ENCODE results near the gene KIAA1586. TPM values are rescaled to one million over a fixed set of nuclear protein-coding genes. Genes with fewer than 3 reads are reported as not detected.

Gene KIAA1586
- total and polyA plus RNA-seq, 2 of the 13 experiments (the other 11 are each of a cell fraction or from before 2014, with no cell fraction given): 5.5 to 16.9 TPM

DNA sequence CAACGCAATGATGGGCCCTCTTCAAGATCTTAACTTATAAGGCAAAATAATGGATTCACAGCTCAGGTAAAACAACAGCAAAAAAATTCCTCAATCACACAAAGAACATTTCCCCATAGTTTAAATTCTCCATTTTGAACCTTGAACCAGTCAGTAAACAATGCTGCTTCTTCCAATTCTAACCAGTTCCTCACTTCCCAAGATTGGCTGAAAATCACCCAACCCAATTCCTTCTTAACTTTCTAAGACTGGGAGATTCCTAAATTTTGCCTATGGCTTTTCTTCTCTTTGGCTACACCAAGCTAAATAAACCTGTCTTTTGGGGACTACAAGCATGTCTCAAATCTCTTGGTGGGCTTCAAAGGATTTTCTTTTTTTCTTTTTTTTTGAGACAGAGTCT is 40.4 kb downstream of the KIAA1586 start (continued):
- peak; percentile 73; the same call in 1 of the 2 replicates for TF ChIP-seq HOMEZ (CRISPR knock-in tag; IDR thresholded peaks at IDR 0.05; ENCODE audit: low read depth)
- no peak for TF ChIP-seq FOXC1 (CRISPR knock-in tag; IDR thresholded peaks at IDR 0.05; ENCODE audit: borderline replicate concordance)
- TF ChIP-seq ZNF230 (CRISPR knock-in tag; IDR thresholded peaks at IDR 0.05): no peak
- no peak for TF ChIP-seq ISL2 (CRISPR knock-in tag; IDR thresholded peaks at IDR 0.05)
- TF ChIP-seq ZNF777 (CRISPR knock-in tag; IDR thresholded peaks at IDR 0.05): no peak
- TF ChIP-seq FOXA3 (CRISPR knock-in tag; IDR thresholded peaks at IDR 0.05): peak; percentile 73
- TF ChIP-seq BCL6 (CRISPR knock-in tag; IDR thresholded peaks at IDR 0.05): no peak
- no peak for TF ChIP-seq MEF2D (CRISPR knock-in tag; IDR thresholded peaks at IDR 0.05)
- no peak for TF ChIP-seq SOX13 (IDR thresholded peaks at IDR 0.05)
- TF ChIP-seq SOX13 (CRISPR knock-in tag; conservative IDR thresholded peaks at IDR 0.05 in 1 of 2, IDR thresholded peaks at IDR 0.05 in 1 of 2): peak in 1 of 2 experiments; percentile 74; a peak in 1 of 4 replicates
- TF ChIP-seq HMGA1 (CRISPR knock-in tag; conservative IDR thresholded peaks at IDR 0.05): no peak
- TF ChIP-seq SOX5 (CRISPR knock-in tag; IDR thresholded peaks at IDR 0.05; ENCODE audit: borderline replicate concordance): peak; percentile 80
- TF ChIP-seq MTF1 (CRISPR knock-in tag; IDR thresholded peaks at IDR 0.05): no peak
- TF ChIP-seq, protein P1, sequence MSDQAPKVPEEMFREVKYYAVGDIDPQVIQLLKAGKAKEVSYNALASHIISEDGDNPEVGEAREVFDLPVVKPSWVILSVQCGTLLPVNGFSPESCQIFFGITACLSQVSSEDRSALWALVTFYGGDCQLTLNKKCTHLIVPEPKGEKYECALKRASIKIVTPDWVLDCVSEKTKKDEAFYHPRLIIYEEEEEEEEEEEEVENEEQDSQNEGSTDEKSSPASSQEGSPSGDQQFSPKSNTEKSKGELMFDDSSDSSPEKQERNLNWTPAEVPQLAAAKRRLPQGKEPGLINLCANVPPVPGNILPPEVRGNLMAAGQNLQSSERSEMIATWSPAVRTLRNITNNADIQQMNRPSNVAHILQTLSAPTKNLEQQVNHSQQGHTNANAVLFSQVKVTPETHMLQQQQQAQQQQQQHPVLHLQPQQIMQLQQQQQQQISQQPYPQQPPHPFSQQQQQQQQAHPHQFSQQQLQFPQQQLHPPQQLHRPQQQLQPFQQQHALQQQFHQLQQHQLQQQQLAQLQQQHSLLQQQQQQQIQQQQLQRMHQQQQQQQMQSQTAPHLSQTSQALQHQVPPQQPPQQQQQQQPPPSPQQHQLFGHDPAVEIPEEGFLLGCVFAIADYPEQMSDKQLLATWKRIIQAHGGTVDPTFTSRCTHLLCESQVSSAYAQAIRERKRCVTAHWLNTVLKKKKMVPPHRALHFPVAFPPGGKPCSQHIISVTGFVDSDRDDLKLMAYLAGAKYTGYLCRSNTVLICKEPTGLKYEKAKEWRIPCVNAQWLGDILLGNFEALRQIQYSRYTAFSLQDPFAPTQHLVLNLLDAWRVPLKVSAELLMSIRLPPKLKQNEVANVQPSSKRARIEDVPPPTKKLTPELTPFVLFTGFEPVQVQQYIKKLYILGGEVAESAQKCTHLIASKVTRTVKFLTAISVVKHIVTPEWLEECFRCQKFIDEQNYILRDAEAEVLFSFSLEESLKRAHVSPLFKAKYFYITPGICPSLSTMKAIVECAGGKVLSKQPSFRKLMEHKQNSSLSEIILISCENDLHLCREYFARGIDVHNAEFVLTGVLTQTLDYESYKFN (CRISPR knock-in tag; conservative IDR thresholded peaks at IDR 0.05): peak; percentile 70
- no peak for TF ChIP-seq REPIN1 (CRISPR knock-in tag; IDR thresholded peaks at IDR 0.05; ENCODE audit: borderline replicate concordance, low read depth)
- no peak for TF ChIP-seq TEAD2 (CRISPR knock-in tag; IDR thresholded peaks at IDR 0.05)
- TF ChIP-seq, protein P2, sequence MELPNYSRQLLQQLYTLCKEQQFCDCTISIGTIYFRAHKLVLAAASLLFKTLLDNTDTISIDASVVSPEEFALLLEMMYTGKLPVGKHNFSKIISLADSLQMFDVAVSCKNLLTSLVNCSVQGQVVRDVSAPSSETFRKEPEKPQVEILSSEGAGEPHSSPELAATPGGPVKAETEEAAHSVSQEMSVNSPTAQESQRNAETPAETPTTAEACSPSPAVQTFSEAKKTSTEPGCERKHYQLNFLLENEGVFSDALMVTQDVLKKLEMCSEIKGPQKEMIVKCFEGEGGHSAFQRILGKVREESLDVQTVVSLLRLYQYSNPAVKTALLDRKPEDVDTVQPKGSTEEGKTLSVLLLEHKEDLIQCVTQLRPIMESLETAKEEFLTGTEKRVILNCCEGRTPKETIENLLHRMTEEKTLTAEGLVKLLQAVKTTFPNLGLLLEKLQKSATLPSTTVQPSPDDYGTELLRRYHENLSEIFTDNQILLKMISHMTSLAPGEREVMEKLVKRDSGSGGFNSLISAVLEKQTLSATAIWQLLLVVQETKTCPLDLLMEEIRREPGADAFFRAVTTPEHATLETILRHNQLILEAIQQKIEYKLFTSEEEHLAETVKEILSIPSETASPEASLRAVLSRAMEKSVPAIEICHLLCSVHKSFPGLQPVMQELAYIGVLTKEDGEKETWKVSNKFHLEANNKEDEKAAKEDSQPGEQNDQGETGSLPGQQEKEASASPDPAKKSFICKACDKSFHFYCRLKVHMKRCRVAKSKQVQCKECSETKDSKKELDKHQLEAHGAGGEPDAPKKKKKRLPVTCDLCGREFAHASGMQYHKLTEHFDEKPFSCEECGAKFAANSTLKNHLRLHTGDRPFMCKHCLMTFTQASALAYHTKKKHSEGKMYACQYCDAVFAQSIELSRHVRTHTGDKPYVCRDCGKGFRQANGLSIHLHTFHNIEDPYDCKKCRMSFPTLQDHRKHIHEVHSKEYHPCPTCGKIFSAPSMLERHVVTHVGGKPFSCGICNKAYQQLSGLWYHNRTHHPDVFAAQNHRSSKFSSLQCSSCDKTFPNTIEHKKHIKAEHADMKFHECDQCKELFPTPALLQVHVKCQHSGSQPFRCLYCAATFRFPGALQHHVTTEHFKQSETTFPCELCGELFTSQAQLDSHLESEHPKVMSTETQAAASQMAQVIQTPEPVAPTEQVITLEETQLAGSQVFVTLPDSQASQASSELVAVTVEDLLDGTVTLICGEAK (IDR thresholded peaks at IDR 0.05): no peak
- TF ChIP-seq, protein P2 (CRISPR knock-in tag; IDR thresholded peaks at IDR 0.05): no peak
- no peak for TF ChIP-seq TMF1 (CRISPR knock-in tag; IDR thresholded peaks at IDR 0.05; ENCODE audit: low read depth)
